Measurements from ENCODE around the gene PLPPR5.

PLPPR5 gene

DNA sequence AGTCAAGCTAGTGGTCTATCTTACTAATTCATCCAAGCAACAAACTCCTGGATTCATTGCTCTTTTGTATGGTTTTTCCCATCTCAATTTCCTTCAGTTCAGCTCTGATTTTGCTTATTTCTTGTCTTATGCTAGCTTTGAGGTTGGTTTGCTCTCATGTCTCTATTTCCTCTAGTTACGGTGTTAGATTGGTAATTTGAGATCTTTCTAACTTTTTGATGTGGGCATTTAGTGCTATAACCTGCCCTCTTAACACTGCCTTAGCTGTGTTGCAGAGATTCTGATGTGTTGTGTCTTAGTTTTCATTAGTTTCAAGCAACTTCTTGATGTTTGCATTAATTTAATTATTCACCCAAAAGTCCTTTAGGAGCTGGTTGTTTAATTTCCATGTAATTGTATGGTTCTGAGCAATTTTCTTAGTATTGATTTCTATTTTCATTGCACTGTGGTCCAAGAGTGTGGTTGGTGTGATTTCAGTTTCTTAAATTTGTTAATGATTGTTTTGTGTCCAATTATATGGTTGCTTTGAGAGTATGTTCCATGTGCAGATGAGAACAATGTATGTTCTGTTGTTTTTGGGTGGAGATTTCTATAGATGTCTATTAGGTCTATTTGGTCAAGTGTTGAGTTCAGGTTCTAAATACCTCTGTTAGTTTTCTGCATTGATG lies 154.6 kb downstream of the PLPPR5 start:
- DNase-seq (ENCODE audit: low read depth in 2 of 2), result no peak

DNA sequence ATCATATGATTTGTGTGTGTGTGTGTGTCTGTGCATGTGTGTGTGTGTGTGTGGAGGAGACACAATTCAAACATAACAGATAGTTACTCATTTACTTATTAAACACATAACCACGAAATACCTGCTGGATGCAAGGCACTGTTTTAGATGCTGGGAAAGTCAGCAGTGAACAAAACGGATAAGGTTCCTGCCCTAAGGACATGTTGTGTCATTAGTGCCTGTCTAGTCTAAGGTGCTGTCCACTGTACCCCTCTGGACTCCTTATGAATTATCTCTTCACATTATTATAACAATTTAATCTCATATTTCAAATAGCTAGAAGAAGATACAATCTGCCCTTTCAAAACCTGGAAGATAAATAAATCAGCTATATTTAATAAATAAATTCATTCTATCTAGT lies 162.4 kb downstream of the PLPPR5 start:
- DNase-seq (ENCODE audit: low read depth in 2 of 2), result no peak
